OCI-LY7 (cell line): ENCODE data around the gene ATP2A3. TPM values are rescaled to one million over a fixed set of nuclear protein-coding genes. Genes with fewer than 3 reads are reported as not detected.

Experiments used
- BruUV-seq: library from RNA; stranded (reverse); fragments of 400-500 nt; replicated peaks from 2 replicates; lab custom pipeline; 2021; lab: Mats Ljungman, UMichigan
- CTCF ChIA-PET: fragments of 300-600 bp; sonication (Branson Sonifier 250); formaldehyde crosslinking; loops from one replicate; lab custom pipeline; 2022; ENCODE audit warnings: antibody characterized with exemption; ENCODE audit not compliant: unreplicated experiment; lab: Charles Lee
- POLR2A ChIA-PET: fragments of 300-600 bp; sonication (Branson Sonifier 250); formaldehyde crosslinking; loops from one replicate; lab custom pipeline; 2022; ENCODE audit warnings: antibody characterized with exemption; lab: Charles Lee
- DNase-seq: peaks from one replicate; pipeline ENCODE4 v3.0.0-alpha.2; 2015; ENCODE audit warnings: low spot score
- H2AFZ ChIP-seq: fragments of 200-600 bp; sonication (generic), shearing (Covaris generic); 2 replicates; pipeline ENCODE4 v1.6.1; 2014; ENCODE audit warnings: mild to moderate bottlenecking, antibody characterized with exemption, low read length, moderate library complexity
- H3K27ac ChIP-seq: fragments of 200-600 bp; sonication (generic); 2 replicates; pipeline ENCODE4 v1.5.1; 2014; ENCODE audit warnings: mixed run types, low read depth, mild to moderate bottlenecking, moderate library complexity, low read length, inconsistent platforms; ENCODE audit not compliant: poor library complexity, severe bottlenecking
- H3K36me3 ChIP-seq: fragments of 200-600 bp; sonication (generic); 2 replicates; pipeline ENCODE4 v1.6.1; 2014; ENCODE audit warnings: mild to moderate bottlenecking, antibody characterized with exemption, low read length, moderate library complexity, mixed read lengths; ENCODE audit not compliant: insufficient read depth
- H3K4me1 ChIP-seq: fragments of 200-600 bp; sonication (generic); 2 replicates; pipeline ENCODE4 v1.5.1; 2014; ENCODE audit warnings: mild to moderate bottlenecking, low read length; ENCODE audit not compliant: insufficient read depth, poor library complexity, severe bottlenecking
- H3K4me2 ChIP-seq: fragments of 200-600 bp; sonication (generic); 2 replicates; pipeline ENCODE4 v1.6.1; 2014; ENCODE audit warnings: mild to moderate bottlenecking, low read length
- H3K4me3 ChIP-seq: fragments of 200-600 bp; sonication (generic); 2 replicates; pipeline ENCODE4 v1.5.1; 2014; ENCODE audit warnings: mild to moderate bottlenecking, low read depth, low read length; ENCODE audit not compliant: poor library complexity, severe bottlenecking
- H3K79me2 ChIP-seq: fragments of 200-600 bp; sonication (generic); 2 replicates; pipeline ENCODE4 v1.6.1; 2016; ENCODE audit warnings: low read depth, mild to moderate bottlenecking, low read length, moderate library complexity, mixed read lengths; ENCODE audit not compliant: insufficient read depth
- H3K9me2 ChIP-seq: fragments of 200-600 bp; sonication (generic); 2 replicates; pipeline ENCODE4 v1.6.1; 2016; ENCODE audit warnings: mild to moderate bottlenecking, low read length, mixed read lengths; ENCODE audit not compliant: insufficient read depth
- H3K9me3 ChIP-seq: fragments of 200-600 bp; sonication (generic); 2 replicates; pipeline ENCODE4 v1.6.1; 2014; ENCODE audit warnings: mild to moderate bottlenecking, mixed run types, low read length, mixed read lengths
- H4K20me1 ChIP-seq: fragments of 200-600 bp; sonication (generic); 2 replicates; pipeline ENCODE4 v1.6.1; 2014; ENCODE audit warnings: mild to moderate bottlenecking, antibody characterized with exemption, low read length, moderate library complexity, mixed read lengths; ENCODE audit not compliant: insufficient read depth
- CTCF ChIP-seq: fragments of 200-600 bp; sonication (generic); conservative IDR thresholded peaks from 2 replicates; pipeline ENCODE4 v1.5.1; 2014; ENCODE audit warnings: mild to moderate bottlenecking, antibody characterized with exemption, low read length, moderate library complexity, mixed read lengths
- EZH2phosphoT487 ChIP-seq: fragments of 200-600 bp; sonication (generic); IDR thresholded peaks from 2 replicates; pipeline ENCODE4 v1.6.1; 2018; ENCODE audit warnings: low read depth, borderline replicate concordance, mild to moderate bottlenecking, mixed run types, antibody characterized with exemption, low read length, moderate library complexity, mixed read lengths
- intact Hi-C: fragments of 100-400 bp; cut with micrococcal nuclease; formaldehyde crosslinking; loops from one replicate; pipeline ENCODE4 v1.10.0; 2022; ENCODE audit not compliant: unreplicated experiment
- total RNA-seq, 2 experiments: library from RNA; depleted of rRNA in 1 of 2; stranded (reverse); fragments of >200 nt in 1 of 2; shearing (Covaris generic) in 1 of 2; gene quantifications; 2 replicates each; pipeline ENCODE4 v1.2.3, GENCODE V29; 2014 to 2022

ATP2A3 gene
- total RNA-seq, 2 experiments from 2014 or later: 108 to 353 TPM

- Histone ChIP-seq H3K9me2 (no peaks in the 10 kb centered on the region), H3K79me2 (no peaks in the 10 kb centered on the region), H3K4me1 (peaks cover 12% of the 10 kb centered on the region), H3K27ac (no peak overlapping the region), H3K9me3 (no peaks in the 10 kb centered on the region), H3K4me3 (no peak overlapping the region), H3K4me2 (no peak overlapping the region), H4K20me1 (no peaks in the 10 kb centered on the region), H2AFZ (no peak overlapping the region), H3K36me3 (no peaks in the 10 kb centered on the region)
- ChIA-PET POLR2A (no interaction called here), CTCF (no interaction called here)
- intact Hi-C loops: no loop called here
- no peak for TF ChIP-seq CTCF
- no peak for TF ChIP-seq EZH2phosphoT487
- DNase-seq: no peak
- no TSS peak for BruUV-seq
Observed at GRCh38 chr17:3904501-3904900, 59.7 kb downstream of the ATP2A3 start.

GRCh38 chr17:3903881-3904290 lies 60.4 kb downstream of the ATP2A3 start:
- Histone ChIP-seq H3K4me2 (no peak overlapping the region), H3K27ac (no peak overlapping the region), H3K4me3 (no peak overlapping the region), H2AFZ (no peak overlapping the region), H4K20me1 (no peaks in the 10 kb centered on the region), H3K79me2 (no peaks in the 10 kb centered on the region), H3K9me2 (no peaks in the 10 kb centered on the region), H3K36me3 (no peaks in the 10 kb centered on the region), H3K4me1 (peaks cover 12% of the 10 kb centered on the region), H3K9me3 (no peaks in the 10 kb centered on the region)
- ChIA-PET POLR2A (interaction anchor here (0.6 kb wide), 1 partner anchor 40 kb away, joined by 3 read pairs; no protein-coding TSS in a partner anchor), CTCF (no interaction called here)
- DNase-seq: no peak
- intact Hi-C loops: no loop called here
- TF ChIP-seq EZH2phosphoT487 (no peak), CTCF (no peak)
- BruUV-seq: no TSS peak

- no peaks in the 10 kb centered on the region for H3K79me2 ChIP-seq
- peaks cover 12% of the 10 kb centered on the region for H3K4me1 ChIP-seq
- no peak overlapping the region for H3K4me2 ChIP-seq
- no peak overlapping the region for H2AFZ ChIP-seq
- intact Hi-C loops: no loop called here
- TF ChIP-seq EZH2phosphoT487 (no peak), CTCF (no peak)
- no TSS peak for BruUV-seq
- DNase-seq: no peak
- H3K4me3 ChIP-seq: no peak overlapping the region
- no peaks in the 10 kb centered on the region for H3K9me2 ChIP-seq
- ChIA-PET CTCF (no interaction called here), POLR2A (no interaction called here)
- no peaks in the 10 kb centered on the region for H3K9me3 ChIP-seq
- H4K20me1 ChIP-seq: no peaks in the 10 kb centered on the region
- H3K36me3 ChIP-seq: no peaks in the 10 kb centered on the region
- no peak overlapping the region for H3K27ac ChIP-seq
Observed at GRCh38 chr17:3903051-3903825, 61.0 kb downstream of the ATP2A3 start.
